ENCODE data around the gene GSTO2.

DNA sequence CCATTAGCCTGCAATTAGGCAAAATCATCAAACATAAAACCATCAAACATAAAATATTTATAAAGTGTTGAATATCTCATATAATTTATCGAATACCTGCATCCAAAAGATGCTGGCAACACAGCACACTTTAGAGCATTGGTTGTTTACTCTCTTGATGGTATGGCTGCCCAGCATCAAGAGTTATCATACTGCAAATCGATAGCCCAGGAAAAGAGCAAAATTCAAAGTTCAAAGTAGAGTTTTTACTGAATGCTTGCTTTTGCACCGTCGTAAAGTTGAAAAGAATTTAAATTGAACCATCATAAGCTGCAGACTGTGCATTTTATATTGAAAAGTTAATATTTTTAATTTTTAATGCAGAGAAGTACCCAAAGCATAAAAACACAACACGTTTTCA lies 4.2 kb upstream of the GSTO2 start:
- TF ChIP-seq EZH2phosphoT487 (IDR thresholded peaks at IDR 0.05; ENCODE audit: low read depth, severe bottlenecking, unreplicated experiment), result no peak
- TF ChIP-seq, protein P1, sequence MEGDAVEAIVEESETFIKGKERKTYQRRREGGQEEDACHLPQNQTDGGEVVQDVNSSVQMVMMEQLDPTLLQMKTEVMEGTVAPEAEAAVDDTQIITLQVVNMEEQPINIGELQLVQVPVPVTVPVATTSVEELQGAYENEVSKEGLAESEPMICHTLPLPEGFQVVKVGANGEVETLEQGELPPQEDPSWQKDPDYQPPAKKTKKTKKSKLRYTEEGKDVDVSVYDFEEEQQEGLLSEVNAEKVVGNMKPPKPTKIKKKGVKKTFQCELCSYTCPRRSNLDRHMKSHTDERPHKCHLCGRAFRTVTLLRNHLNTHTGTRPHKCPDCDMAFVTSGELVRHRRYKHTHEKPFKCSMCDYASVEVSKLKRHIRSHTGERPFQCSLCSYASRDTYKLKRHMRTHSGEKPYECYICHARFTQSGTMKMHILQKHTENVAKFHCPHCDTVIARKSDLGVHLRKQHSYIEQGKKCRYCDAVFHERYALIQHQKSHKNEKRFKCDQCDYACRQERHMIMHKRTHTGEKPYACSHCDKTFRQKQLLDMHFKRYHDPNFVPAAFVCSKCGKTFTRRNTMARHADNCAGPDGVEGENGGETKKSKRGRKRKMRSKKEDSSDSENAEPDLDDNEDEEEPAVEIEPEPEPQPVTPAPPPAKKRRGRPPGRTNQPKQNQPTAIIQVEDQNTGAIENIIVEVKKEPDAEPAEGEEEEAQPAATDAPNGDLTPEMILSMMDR (IDR thresholded peaks at IDR 0.05; ENCODE audit: poor library complexity), result no peak

Measured in hepatocyte (in vitro differentiated cells).